ENCODE results near the gene OBSL1.
A peak's percentile ranks its signal among the peaks of the same experiment; 100 is the strongest.

OBSL1 gene

DNA sequence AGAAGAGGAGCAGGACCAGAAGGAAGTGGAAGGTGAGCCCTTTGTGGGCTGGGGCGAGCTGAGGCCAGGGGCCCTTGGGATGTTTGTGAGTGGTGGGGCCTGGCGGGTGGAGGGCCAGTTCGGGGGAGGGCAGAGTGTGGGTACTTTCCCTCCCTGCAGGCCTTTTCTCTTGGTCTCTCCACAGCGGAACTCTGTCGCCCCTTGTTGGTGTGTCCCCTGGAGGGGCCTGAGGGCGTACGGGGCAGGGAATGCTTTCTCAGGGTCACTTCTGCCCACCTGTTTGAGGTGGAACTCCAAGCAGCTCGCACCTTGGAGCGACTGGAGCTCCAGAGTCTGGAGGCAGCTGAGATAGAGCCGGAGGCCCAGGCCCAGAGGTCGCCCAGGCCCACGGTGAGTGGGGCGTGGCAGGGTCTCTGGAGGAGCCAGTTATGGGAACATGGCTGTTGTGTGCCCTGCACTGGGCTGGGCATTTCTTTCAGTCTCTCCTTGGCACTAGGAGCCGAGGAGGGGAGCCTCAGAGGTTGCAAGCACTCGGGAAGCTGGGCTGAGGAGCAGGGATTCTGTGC, 37.1 kb upstream of the OBSL1 start:
- no peak for TF ChIP-seq CTCF (conservative IDR thresholded peaks at IDR 0.05; ENCODE audit: low read length)
- H3K4me3 ChIP-seq (ENCODE audit: low read length): no peak overlapping the region
- no peak for DNase-seq (ENCODE audit: low read depth)

DNA sequence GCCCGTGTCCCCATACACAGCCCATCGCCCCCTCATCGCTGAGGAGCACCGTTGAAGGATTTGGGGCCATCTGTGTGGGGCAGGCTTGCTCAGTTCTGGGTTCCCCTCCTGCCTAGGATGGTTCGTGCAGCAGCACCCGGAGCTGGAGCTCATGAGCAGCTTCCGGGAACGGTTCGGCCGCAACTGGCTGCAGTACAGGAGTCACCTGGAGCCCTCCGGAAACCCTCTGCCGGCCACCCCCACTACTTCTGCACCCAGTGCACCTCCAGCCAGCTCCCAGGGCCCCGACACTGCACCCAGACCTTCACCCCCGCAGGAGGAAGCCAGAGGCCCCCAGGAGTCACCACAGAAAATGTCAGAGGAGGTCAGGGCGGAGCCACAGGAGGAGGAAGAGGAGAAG, 36.6 kb upstream of the OBSL1 start:
- TF ChIP-seq CTCF (conservative IDR thresholded peaks at IDR 0.05; ENCODE audit: low read length): no peak
- DNase-seq (ENCODE audit: low read depth): no peak
- no peak overlapping the region for H3K4me3 ChIP-seq (ENCODE audit: low read length)

GRCh38 chr2:219605607-219605954, 34.2 kb upstream of the OBSL1 start:
- DNase-seq (ENCODE audit: low read depth): no peak
- H3K4me3 ChIP-seq (ENCODE audit: low read length): no peak overlapping the region
- no peak for TF ChIP-seq CTCF (conservative IDR thresholded peaks at IDR 0.05; ENCODE audit: low read length)

DNA sequence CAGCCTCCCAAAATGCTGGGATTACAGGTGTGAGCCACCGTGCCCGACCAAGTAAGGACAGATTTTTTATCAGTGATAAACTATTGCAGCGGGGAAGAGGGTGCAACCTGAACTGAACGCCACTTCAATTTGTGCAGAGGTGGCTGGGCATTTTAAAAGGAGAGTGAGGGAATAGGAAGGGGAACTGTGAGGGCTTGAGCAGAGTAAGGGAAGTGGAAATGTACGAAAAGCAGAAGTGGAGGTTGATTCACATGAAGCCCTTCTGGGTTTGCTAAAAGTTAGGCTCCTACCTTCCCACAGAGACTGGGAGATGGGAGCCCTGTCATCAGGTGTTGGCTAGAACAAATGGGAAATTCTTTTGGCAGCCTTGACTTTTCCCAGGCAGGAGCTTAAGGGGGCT, 32.4 kb upstream of the OBSL1 start:
- no peak for DNase-seq (ENCODE audit: low read depth)
- no peak for TF ChIP-seq CTCF (conservative IDR thresholded peaks at IDR 0.05; ENCODE audit: low read length)
- no peak overlapping the region for H3K4me3 ChIP-seq (ENCODE audit: low read length)

GRCh38 chr2:219598308-219599078, 27.2 kb upstream of the OBSL1 start:
- no peak for TF ChIP-seq CTCF (conservative IDR thresholded peaks at IDR 0.05; ENCODE audit: low read length)
- peak overlapping the region; percentile 95 for H3K4me3 ChIP-seq (ENCODE audit: low read length)
- no peak for DNase-seq (ENCODE audit: low read depth)

GRCh38 chr2:219597552-219598307, 26.4 kb upstream of the OBSL1 start, which contains the start of gene STK11IP:
Gene STK11IP, plus strand, starts transcription at chr2:219597857. Its CDS starts 263 bp downstream, at chr2:219598120.
- peak within 1 kb of the TSS; percentile 95 for H3K4me3 ChIP-seq (ENCODE audit: low read length)
- DNase-seq (ENCODE audit: low read depth): peak; percentile 96
- TF ChIP-seq CTCF (conservative IDR thresholded peaks at IDR 0.05; ENCODE audit: low read length): no peak

Measured in AG10803 (cell line).